Lower leg skin (tissue), 3 donors: ENCODE data around the gene NLRP5.

Source experiments
- POLR2A ChIP-seq, 2 donors: fragments of 450-650 bp; IDR thresholded peaks; one replicate each; pipeline ENCODE4 v1.6.1; 2016 to 2017; ENCODE audit warnings: antibody characterized with exemption in 2 of 2, mild to moderate bottlenecking in 1 of 2, moderate library complexity in 1 of 2
- TF ChIP-seq, protein P1 (sequence below), 3 donors: fragments of 450-650 bp; IDR thresholded peaks; one replicate each; pipeline ENCODE4 v1.5.1; 2016; ENCODE audit warnings: antibody characterized with exemption in 3 of 3, mild to moderate bottlenecking in 3 of 3, moderate library complexity in 2 of 3

DNA sequence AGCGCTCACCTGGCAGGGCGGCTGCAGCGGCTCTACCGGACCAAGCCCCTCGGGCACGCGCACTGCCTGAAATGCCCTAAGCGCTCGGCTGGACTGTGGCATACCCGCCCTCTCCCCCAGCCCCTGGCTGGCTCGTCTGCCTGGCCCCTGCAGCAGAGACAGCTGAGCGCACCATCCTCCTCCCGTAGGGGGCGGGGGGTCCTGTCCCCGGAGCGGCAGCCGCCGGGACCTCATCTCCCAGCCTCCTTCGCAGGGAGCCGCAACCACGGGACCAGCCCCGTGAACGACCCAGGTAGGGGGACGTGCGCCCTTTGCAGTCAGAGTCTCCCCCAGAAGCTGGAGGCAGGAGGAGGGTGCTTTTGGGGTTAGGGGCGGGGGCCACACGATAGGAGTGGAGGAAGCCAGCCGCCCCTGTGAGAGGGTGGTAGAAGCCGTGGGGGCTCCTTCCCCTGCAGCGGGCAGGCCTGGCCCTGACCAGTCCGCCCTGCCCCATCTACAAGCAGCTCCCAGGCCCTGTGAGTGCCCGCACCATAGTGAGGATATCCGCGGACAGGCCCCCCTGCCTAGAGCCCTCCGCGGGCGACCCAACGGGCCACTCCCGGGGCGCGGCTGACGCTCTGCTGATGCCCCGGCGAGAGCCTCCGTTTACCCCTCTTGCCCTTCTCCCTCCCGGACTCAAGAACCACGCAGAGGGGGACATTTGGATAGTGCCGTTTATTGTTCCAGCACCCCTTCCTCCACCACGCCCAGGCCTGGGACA, 100.3 kb downstream of the NLRP5 start:
- TF ChIP-seq, protein P1, sequence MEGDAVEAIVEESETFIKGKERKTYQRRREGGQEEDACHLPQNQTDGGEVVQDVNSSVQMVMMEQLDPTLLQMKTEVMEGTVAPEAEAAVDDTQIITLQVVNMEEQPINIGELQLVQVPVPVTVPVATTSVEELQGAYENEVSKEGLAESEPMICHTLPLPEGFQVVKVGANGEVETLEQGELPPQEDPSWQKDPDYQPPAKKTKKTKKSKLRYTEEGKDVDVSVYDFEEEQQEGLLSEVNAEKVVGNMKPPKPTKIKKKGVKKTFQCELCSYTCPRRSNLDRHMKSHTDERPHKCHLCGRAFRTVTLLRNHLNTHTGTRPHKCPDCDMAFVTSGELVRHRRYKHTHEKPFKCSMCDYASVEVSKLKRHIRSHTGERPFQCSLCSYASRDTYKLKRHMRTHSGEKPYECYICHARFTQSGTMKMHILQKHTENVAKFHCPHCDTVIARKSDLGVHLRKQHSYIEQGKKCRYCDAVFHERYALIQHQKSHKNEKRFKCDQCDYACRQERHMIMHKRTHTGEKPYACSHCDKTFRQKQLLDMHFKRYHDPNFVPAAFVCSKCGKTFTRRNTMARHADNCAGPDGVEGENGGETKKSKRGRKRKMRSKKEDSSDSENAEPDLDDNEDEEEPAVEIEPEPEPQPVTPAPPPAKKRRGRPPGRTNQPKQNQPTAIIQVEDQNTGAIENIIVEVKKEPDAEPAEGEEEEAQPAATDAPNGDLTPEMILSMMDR (IDR thresholded peaks at IDR 0.05), result no peak
- no peak for TF ChIP-seq POLR2A (IDR thresholded peaks at IDR 0.05)
